Endothelial cell of umbilical vein (primary cell): ENCODE data around the gene PADI1. TPM values are rescaled to one million over a fixed set of nuclear protein-coding genes. Genes with fewer than 3 reads are reported as not detected.

Experiments
- BruUV-seq: library from RNA; stranded (reverse); fragments of 400-500 nt; replicated peaks from 2 replicates; lab custom pipeline; 2021; lab: Mats Ljungman, UMichigan
- CTCF ChIA-PET: fragments of 300-600, 350-600 bp; sonication (Branson Sonifier 250); formaldehyde crosslinking; loops from one replicate; lab custom pipeline; 2021; ENCODE audit warnings: antibody characterized with exemption, inconsistent platforms; lab: Charles Lee
- POLR2A ChIA-PET: fragments of 300-600, 350-600 bp; sonication (Branson Sonifier 250); formaldehyde crosslinking; loops from one replicate; lab custom pipeline; 2021; ENCODE audit warnings: antibody characterized with exemption, inconsistent platforms; lab: Charles Lee
- DNase-seq: peaks from one replicate; pipeline ENCODE4 v3.0.0-alpha.2; 2011; ENCODE audit warnings: low read depth, low spot score
- FAIRE-seq: peaks from 2 replicates; lab custom pipeline; 2011; peaks lifted over from hg19 to GRCh38; lab: Jason Lieb, UNC
- H2AFZ ChIP-seq: 2 replicates; pipeline ENCODE4 v1.6.0; 2012; ENCODE audit warnings: low read depth, low read length, control low read depth, inconsistent platforms
- H3K27ac ChIP-seq: 2 replicates; pipeline ENCODE4 v1.5.1; 2011; ENCODE audit warnings: low read depth, mild to moderate bottlenecking, control low read depth, low read length, moderate library complexity; ENCODE audit not compliant: insufficient read depth
- H3K27me3 ChIP-seq, 2 experiments: 2 replicates each; pipeline versions ENCODE4 v1.6.0 to v1.6.1; 2011; ENCODE audit warnings: low read length in 2 of 2, mixed read lengths in 1 of 2; ENCODE audit not compliant: control insufficient read depth in 2 of 2, insufficient read depth in 2 of 2
- H3K36me3 ChIP-seq, 2 experiments: 2 replicates in 1 of 2; 3 replicates in 1 of 2; pipeline ENCODE4 v1.5.1; 2011; ENCODE audit warnings: low read length in 2 of 2, mild to moderate bottlenecking in 1 of 2, moderate library complexity in 1 of 2; ENCODE audit not compliant: control insufficient read depth in 2 of 2, insufficient read depth in 2 of 2; ENCODE audit errors: extremely low read depth in 1 of 2
- H3K4me1 ChIP-seq: 3 replicates; pipeline ENCODE4 v1.5.1; 2011; ENCODE audit warnings: mild to moderate bottlenecking, low read length; ENCODE audit not compliant: control insufficient read depth, insufficient read depth; ENCODE audit errors: extremely low read depth
- H3K4me2 ChIP-seq: 2 replicates; pipeline ENCODE4 v1.6.1; 2011; ENCODE audit warnings: low read length, control low read depth, mixed read lengths; ENCODE audit not compliant: insufficient read depth
- H3K4me3 ChIP-seq, 3 experiments: fragments of 200-600 bp in 1 of 3; sonication (generic), shearing (Covaris generic) in 1 of 3; replicated peaks in 1 of 3; 2 replicates each; pipeline ENCODE4 v1.5.1; 2011 to 2016; ENCODE audit warnings: control low read depth in 3 of 3, low read length in 3 of 3, mild to moderate bottlenecking in 2 of 3, inconsistent platforms in 1 of 3, low read depth in 1 of 3, moderate library complexity in 1 of 3; ENCODE audit not compliant: insufficient read depth in 1 of 3
- H3K79me2 ChIP-seq: 2 replicates; pipeline ENCODE4 v1.6.0; 2012; ENCODE audit warnings: low read length, inconsistent platforms; ENCODE audit not compliant: control insufficient read depth, insufficient read depth
- H3K9ac ChIP-seq: replicated peaks from 2 replicates; pipeline ENCODE3; 2011; ENCODE audit warnings: low read length, control low read depth; ENCODE audit not compliant: insufficient read depth; ENCODE audit errors: extremely low read depth
- H3K9me1 ChIP-seq: replicated peaks from 3 replicates; pipeline ENCODE4 v1.6.0; 2011; ENCODE audit warnings: mild to moderate bottlenecking, low read length; ENCODE audit not compliant: control insufficient read depth, insufficient read depth; ENCODE audit errors: extremely low read depth
- H3K9me3 ChIP-seq: replicated peaks from 2 replicates; pipeline ENCODE4 v1.5.1; 2012; ENCODE audit warnings: low read length, inconsistent platforms; ENCODE audit not compliant: control insufficient read depth, insufficient read depth
- H4K20me1 ChIP-seq: replicated peaks from 2 replicates; pipeline ENCODE3; 2011; ENCODE audit warnings: mild to moderate bottlenecking, low read length; ENCODE audit not compliant: control insufficient read depth, insufficient read depth; ENCODE audit errors: extremely low read depth
- CTCF ChIP-seq, 2 donors: IDR thresholded peaks; 1 replicate in 1 of 2; 2 replicates in 1 of 2; pipeline ENCODE4 v1.5.1; 2011; ENCODE audit warnings: low read length in 2 of 2, mild to moderate bottlenecking in 2 of 2, moderate library complexity in 2 of 2, control low read depth in 1 of 2, inconsistent platforms in 1 of 2, low read depth in 1 of 2; ENCODE audit not compliant: insufficient read depth in 1 of 2; ENCODE audit errors: extremely low read depth in 1 of 2
- EZH2 ChIP-seq: IDR thresholded peaks from 2 replicates; pipeline ENCODE4 v1.6.1; 2012; ENCODE audit warnings: borderline replicate concordance, low read depth, mild to moderate bottlenecking, moderate library complexity, low read length, inconsistent platforms; ENCODE audit not compliant: severe bottlenecking
- FOS ChIP-seq: IDR thresholded peaks from 2 replicates; pipeline ENCODE4 v1.6.1; 2011; ENCODE audit warnings: mild to moderate bottlenecking, low read length, moderate library complexity, borderline replicate concordance; ENCODE audit not compliant: insufficient read depth
- GATA2 ChIP-seq: IDR thresholded peaks from 2 replicates; pipeline ENCODE4 v1.7.0; 2011; ENCODE audit warnings: low read depth, mild to moderate bottlenecking, moderate library complexity, mixed read lengths, low read length; ENCODE audit not compliant: insufficient read length, insufficient read depth
- JUN ChIP-seq: IDR thresholded peaks from 2 replicates; pipeline ENCODE4 v1.6.1; 2011; ENCODE audit warnings: borderline replicate concordance, low read depth; ENCODE audit not compliant: insufficient read length, insufficient read depth
- MAX ChIP-seq: IDR thresholded peaks from 2 replicates; pipeline ENCODE4 v1.6.1; 2011; ENCODE audit not compliant: insufficient read depth, insufficient read length
- MYC ChIP-seq: IDR thresholded peaks from one replicate; pipeline ENCODE4 v1.6.1; 2011; ENCODE audit warnings: mild to moderate bottlenecking, low read depth, low read length
- POLR2A ChIP-seq: IDR thresholded peaks from 2 replicates; pipeline ENCODE4 v1.6.1; 2012; ENCODE audit warnings: low read depth, mild to moderate bottlenecking, control low read depth, low read length
- POLR2AphosphoS5 ChIP-seq: IDR thresholded peaks from 2 replicates; pipeline ENCODE4 v1.6.1; 2012; ENCODE audit warnings: low read depth, mild to moderate bottlenecking, control low read depth, low read length, moderate library complexity; ENCODE audit not compliant: insufficient read depth
- dilution Hi-C: fragments of 300-500 bp; cut with MboI; formaldehyde crosslinking; loops from one replicate; pipeline ENCODE4 v1.15.0; 2019; ENCODE audit warnings: low sequenced_read_pairs; ENCODE audit not compliant: extremely low pct_ligation_motif_present
- intact Hi-C: fragments of 100-400 bp; cut with micrococcal nuclease; formaldehyde crosslinking; loops from one replicate; pipeline ENCODE4 v1.10.0; 2022
- polyA plus RNA-seq, 4 experiments: library from polyadenylated mRNA; depleted of rRNA in 3 of 4; stranded (reverse) in 3 of 4; unstranded in 1 of 4; fragments of >200 nt; gene quantifications; 2 replicates each; pipeline versions ENCODE4 v1.2.1 to v1.2.3, GENCODE V29; 2011 to 2012; ENCODE audit warnings: missing spikeins in 1 of 4
- total RNA-seq: library from RNA; stranded (reverse); gene quantifications from 2 replicates; pipeline ENCODE4 v1.2.3, GENCODE V29; 2021

Gene PADI1
- total and polyA plus RNA-seq, 2 donors (not counting 3 experiments of a cell fraction or from before 2014, with no cell fraction given), result 0.01 TPM; not detected in 1

GRCh38 chr1:17189632-17189990 is 15.3 kb upstream of the PADI1 start:
- no peak overlapping the region for H3K4me3 ChIP-seq
- H3K27ac ChIP-seq, result no peak overlapping the region
- H3K4me1 ChIP-seq, result no peaks in the 10 kb centered on the region
- H3K9ac ChIP-seq, result no peak overlapping the region
- no peaks in the 10 kb centered on the region for H4K20me1 ChIP-seq
- no peaks in the 10 kb centered on the region for H3K9me3 ChIP-seq
- H3K79me2 ChIP-seq, result no peaks in the 10 kb centered on the region
- FAIRE-seq (no peak), DNase-seq (no peak)
- no peak overlapping the region for H3K4me2 ChIP-seq
- TF ChIP-seq FOS (no peak), POLR2AphosphoS5 (no peak), CTCF (IDR thresholded peaks at IDR 0.05; ENCODE audit: extremely low read depth in 1 of 2, insufficient read depth in 1 of 2, low read depth in 1 of 2, low read length in 2 of 2) (no peak), GATA2 (no peak), POLR2A (no peak), MYC (no peak), MAX (no peak), JUN (no peak), EZH2 (no peak)
- intact Hi-C loops (no loop called here), dilution Hi-C loops (no loop called here)
- H3K27me3 ChIP-seq, result no peaks in the 10 kb centered on the region
- BruUV-seq, result no TSS peak
- H2AFZ ChIP-seq, result no peak overlapping the region
- H3K36me3 ChIP-seq, result no peaks in the 10 kb centered on the region
- ChIA-PET POLR2A (no interaction called here), CTCF (no interaction called here)
- no peaks in the 10 kb centered on the region for H3K9me1 ChIP-seq
